Activated T-cell treated with anti-CD3 and anti-CD28 coated beads, Interleukin-2, amount 50 U/mL, for 4 hours (primary cell): ENCODE results near the gene CLDN5. TPM values are rescaled to one million over a fixed set of nuclear protein-coding genes. Genes with fewer than 3 reads are reported as not detected.

Experiments used
- ATAC-seq, 2 donors: fragments of 200-7000 bp; cut with Tn5 transposase; one replicate each; pipeline ENCODE4 v1.10.0; 2021
- DNase-seq: peaks from one replicate; pipeline ENCODE4 v3.0.0-alpha.2; 2020
- H3K27me3 Mint-ChIP-seq: one replicate; pipeline ENCODE4 v1.8.0; 2021; ENCODE audit warnings: low read depth, mixed read lengths
- H3K36me3 Mint-ChIP-seq: one replicate; pipeline ENCODE4 v1.8.0; 2022; ENCODE audit warnings: mixed read lengths; ENCODE audit not compliant: insufficient read depth
- H3K4me1 Mint-ChIP-seq: one replicate; pipeline ENCODE4 v1.8.0; 2021; ENCODE audit warnings: low read depth, mixed read lengths
- H3K4me3 Mint-ChIP-seq: one replicate; pipeline ENCODE4 v1.8.0; 2021; ENCODE audit warnings: mild to moderate bottlenecking, moderate library complexity, mixed read lengths
- H3K9me3 Mint-ChIP-seq: one replicate; pipeline ENCODE4 v1.8.0; 2021; ENCODE audit warnings: mixed read lengths
- total RNA-seq, 3 donors: library from RNA; stranded (reverse); gene quantifications; one replicate each; pipeline ENCODE4 v1.2.1, GENCODE V29; 2021

Gene CLDN5
- total RNA-seq, 3 donors from 2014 or later, result 0.24 to 0.38 (median 0.28) TPM

DNA sequence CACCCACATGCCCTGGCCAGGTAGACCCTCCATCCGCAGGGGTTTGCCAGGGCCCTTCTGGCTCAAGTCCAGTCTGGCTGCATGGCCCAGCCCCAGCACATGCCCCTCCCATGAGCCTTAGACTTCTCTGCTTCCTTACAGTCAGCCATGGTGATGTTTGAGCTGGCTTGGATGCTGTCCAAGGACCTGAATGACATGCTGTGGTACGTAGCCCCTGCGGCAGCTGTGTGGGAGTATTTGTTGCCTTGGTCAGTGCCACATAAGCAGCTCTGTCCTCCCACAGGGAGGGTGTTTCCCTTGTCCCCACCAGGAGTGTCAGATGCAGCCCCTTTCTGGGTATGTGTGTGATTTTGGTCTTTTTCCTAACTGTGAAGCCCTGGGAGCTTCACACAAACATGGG lies 27.0 kb downstream of the CLDN5 start:
- Mint-ChIP-seq H3K9me3 (no peaks in the 10 kb centered on the region), H3K36me3 (no peaks in the 10 kb centered on the region), H3K4me1 (peaks cover 12% of the 10 kb centered on the region), H3K4me3 (no peak overlapping the region), H3K27me3 (no peaks in the 10 kb centered on the region)
- no peak for DNase-seq
- ATAC-seq, result no peak

DNA sequence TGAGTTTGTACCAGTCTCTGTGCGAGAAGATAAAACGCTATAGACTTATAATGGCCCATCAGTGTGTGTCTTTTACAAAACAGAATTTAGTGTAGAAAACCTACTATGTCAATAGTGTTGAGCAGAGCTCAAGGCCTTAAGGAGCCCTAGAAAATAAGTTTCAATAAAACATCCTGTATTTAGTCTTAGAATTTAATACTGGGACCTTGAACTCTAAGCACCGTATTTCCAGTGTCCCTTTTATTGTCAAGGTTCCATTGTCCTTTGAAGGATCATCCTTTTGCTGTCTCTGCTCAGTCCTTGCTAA lies 27.9 kb downstream of the CLDN5 start:
- Mint-ChIP-seq H3K4me3 (no peak overlapping the region), H3K36me3 (no peaks in the 10 kb centered on the region), H3K4me1 (peaks cover 12% of the 10 kb centered on the region), H3K27me3 (no peaks in the 10 kb centered on the region), H3K9me3 (no peaks in the 10 kb centered on the region)
- ATAC-seq, result no peak
- no peak for DNase-seq

DNA sequence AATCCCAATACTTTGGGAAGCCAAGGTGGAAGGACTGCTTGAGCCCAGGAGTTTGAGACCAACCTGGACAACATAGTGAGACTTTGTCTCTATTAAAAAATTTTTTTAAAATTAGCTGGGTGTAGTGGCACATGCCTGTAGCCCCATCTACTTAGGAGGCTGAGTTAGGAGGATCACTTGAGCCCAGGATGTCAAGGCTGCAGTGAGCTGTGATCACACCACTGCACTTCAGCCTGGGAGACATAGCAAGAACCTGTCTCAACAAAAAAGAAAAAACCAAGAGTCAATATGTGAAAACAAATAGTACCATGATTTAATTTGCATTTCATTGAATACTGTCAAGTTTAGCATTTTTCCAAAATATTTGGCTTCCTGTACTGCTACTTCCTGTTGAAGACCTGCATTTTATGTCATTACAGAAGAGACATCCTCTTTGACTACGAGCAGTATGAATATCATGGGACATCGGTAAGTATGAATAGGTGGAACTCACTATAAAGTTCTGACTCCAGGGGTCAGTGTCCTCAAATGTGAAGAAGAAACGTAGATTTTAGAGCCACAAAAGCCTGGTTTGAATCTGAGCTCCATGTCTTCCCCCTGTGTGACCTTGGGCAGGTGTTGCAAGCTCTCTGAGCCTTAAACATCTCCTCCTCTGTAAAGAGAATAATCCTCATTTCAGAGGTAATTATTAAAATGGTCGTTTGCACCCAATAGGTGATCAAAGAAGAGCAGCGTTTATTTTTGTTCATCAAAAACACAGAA lies 28.5 kb downstream of the CLDN5 start:
- H3K36me3 Mint-ChIP-seq, result no peaks in the 10 kb centered on the region
- no peak overlapping the region for H3K4me3 Mint-ChIP-seq
- ATAC-seq, result no peak

DNA sequence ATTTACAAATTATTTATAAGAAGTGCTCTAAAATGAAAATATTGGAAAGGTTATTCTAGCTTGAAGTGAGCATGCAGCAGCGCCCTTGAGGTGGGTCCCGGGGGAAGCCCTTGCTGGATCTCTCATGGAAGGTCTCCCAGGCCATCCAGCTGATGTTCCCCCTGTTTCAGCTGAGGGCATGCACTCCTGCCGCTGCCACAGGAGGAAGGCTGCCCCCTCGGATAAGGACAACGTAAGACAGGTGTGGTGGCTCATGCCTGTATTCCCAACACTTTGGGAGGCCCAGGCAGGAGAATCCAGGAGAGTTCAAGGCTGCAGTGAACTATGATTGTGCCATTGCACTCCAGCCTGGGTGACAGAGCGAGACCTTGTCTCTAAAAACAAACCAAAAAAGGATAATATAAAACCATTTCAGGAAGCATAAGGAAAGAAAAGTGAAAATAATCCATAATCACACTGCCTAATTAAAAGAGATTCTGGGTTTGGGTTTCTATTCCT lies 29.5 kb downstream of the CLDN5 start:
- H3K4me1 Mint-ChIP-seq, result peaks cover 12% of the 10 kb centered on the region
- H3K27me3 Mint-ChIP-seq, result no peaks in the 10 kb centered on the region
- no peak for ATAC-seq
- H3K9me3 Mint-ChIP-seq, result no peaks in the 10 kb centered on the region
- H3K36me3 Mint-ChIP-seq, result no peaks in the 10 kb centered on the region
- H3K4me3 Mint-ChIP-seq, result no peak overlapping the region
- no peak for DNase-seq

More for the DNA sequence above, 28.5 kb downstream of the CLDN5 start:
- Mint-ChIP-seq H3K27me3 (no peaks in the 10 kb centered on the region), H3K4me1 (peaks cover 12% of the 10 kb centered on the region), H3K9me3 (no peaks in the 10 kb centered on the region)
- no peak for DNase-seq

DNA sequence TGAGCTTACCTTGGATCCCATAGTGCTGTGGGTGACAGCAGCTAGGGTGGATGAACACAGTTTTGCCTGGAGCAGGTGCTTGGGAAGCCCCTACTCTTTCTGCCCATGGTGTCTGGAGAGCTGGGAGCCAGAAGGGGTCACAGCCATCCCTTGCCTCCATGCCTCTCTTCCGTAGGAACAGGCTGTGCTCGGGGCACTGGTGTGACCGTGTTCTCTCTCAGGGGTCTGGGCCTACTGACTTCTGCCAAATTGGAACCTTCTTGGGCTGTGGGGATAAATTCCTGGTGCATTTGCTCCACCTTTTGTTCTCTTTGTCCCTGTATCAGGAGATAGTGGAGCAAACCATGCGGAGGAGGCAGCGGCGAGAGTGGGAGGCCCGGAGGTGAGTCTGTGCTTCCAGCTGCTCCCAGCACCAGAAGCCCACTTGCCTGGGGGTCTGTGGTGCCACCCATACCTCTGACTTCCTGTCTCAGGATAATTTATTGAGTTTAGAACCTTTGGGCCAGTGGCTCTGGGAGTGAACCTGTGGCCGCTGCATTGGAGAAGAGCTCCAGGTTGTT lies 30.1 kb downstream of the CLDN5 start:
- Mint-ChIP-seq H3K4me1 (peaks cover 12% of the 10 kb centered on the region), H3K9me3 (no peaks in the 10 kb centered on the region), H3K4me3 (no peak overlapping the region), H3K27me3 (no peaks in the 10 kb centered on the region), H3K36me3 (no peaks in the 10 kb centered on the region)
- no peak for DNase-seq
- ATAC-seq, result no peak

DNA sequence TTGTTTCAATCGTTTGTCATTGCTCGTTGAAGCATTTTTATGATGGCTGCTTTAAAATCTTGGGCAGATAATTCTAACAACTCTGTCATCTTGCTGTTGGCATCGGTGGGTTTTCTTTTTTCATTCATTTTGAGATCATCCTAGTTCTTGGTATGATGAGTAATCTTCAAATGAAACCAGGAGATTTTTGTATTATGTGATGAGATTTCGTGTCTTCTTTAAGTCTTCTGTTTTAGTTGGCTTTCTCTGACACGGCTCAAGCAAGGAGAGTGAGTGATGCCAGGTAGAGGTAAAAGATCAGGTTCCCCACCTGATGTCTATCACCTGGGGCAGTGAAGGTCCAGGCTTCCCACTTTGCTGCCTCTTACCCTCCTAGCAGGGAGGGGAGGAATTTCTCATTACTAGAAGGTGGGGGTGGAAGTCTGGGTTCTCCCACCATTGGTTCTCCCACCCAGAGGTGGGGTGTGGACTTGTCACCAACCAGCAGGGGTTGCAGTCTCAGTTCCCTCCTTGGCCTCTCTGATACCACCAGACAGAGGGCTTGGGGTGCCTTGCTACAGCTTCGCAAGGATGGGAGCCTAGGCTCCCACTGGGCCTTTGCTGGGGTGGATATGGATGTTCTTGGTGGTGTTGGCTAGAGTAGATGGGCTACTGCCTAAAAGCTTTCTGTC lies 31.6 kb downstream of the CLDN5 start:
- peaks cover 12% of the 10 kb centered on the region for H3K4me1 Mint-ChIP-seq
- no peak overlapping the region for H3K4me3 Mint-ChIP-seq
- no peaks in the 10 kb centered on the region for H3K9me3 Mint-ChIP-seq
- H3K36me3 Mint-ChIP-seq, result no peaks in the 10 kb centered on the region
- H3K27me3 Mint-ChIP-seq, result no peaks in the 10 kb centered on the region
- ATAC-seq, result peak in 1 of 2 donors; percentile 38
- DNase-seq, result no peak

DNA sequence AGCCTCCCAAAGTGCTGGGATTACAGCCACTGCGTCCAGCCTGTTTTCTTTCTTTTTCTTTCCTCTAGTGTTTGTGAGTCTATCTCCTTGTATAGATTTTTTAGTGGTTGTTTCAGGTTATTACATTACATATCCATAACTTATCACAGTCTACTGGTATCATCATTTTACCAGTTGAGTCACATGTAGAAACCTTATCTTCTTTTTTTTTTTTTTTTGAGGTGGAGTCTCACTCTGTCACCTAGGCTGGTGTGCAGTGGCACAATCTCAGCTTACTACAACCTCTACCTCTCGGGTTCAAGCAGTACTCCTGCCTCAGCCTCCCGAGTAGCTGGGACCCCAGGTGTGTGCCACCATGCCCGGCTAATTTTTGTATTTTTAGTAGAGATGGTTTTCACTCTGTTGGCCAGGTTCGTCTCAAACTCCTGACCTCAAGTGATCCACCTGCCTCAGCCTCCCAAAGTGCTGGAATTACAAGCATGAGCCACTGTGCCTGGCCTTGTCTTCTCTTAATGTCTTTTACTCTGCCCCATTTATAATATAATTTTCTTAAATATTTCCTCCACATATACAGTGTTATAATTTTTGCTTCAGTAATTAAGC lies 33.5 kb downstream of the CLDN5 start:
- no peaks in the 10 kb centered on the region for H3K9me3 Mint-ChIP-seq
- ATAC-seq, result peak in 1 of 2 donors; percentile 57
- no peaks in the 10 kb centered on the region for H3K27me3 Mint-ChIP-seq
- DNase-seq, result no peak
- H3K4me1 Mint-ChIP-seq, result peaks cover 6% of the 10 kb centered on the region
- H3K4me3 Mint-ChIP-seq, result no peak overlapping the region
- H3K36me3 Mint-ChIP-seq, result no peaks in the 10 kb centered on the region

DNA sequence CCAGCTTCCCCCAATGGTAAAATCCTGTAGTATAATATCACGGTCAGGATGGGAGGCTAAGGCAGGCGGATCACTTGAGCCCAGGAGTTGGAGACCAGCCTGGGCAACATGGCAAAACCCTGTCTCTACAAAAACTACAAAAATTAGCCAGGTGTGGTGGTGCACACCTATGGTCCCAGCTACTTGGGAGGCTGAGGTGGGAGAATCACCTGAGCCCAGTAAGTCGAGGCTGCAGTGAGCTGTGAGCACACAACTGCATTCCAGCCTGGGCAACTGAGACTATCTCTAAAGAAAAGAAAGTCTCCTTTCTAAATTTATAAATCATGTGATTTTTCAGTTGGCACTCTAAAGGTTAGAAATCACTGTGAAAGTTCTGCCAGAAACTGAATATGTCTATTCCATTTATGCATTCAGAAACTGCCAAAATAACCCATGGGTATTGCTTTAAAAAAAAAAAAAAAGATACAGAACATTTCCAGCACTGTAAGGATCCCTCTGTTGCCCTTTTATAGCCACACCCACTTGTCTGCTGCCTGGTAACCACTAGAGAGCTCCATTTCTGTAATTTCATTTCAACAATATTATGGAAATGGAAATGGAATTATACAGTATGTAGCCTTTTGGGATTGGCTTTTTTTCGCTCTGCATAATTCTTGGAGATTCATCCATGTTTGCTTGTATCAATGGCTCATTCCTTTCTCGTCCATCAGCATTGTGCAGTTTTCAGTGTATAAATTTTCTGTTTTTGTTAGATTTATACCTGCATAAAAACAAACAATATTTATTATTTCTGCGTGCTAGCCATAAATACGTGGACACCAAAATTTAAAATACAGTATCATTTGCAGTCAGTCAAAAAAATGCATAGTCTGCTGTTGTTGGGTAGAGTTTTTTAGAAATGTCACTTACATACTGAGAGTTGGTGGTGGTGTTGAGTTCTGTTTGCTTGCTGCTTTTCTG lies 35.0 kb downstream of the CLDN5 start:
- H3K27me3 Mint-ChIP-seq, result no peaks in the 10 kb centered on the region
- DNase-seq, result no peak
- H3K4me3 Mint-ChIP-seq, result no peak overlapping the region
- H3K9me3 Mint-ChIP-seq, result no peaks in the 10 kb centered on the region
- ATAC-seq, result no peak
- peaks cover 4% of the 10 kb centered on the region for H3K4me1 Mint-ChIP-seq
- H3K36me3 Mint-ChIP-seq, result peaks cover 8% of the 10 kb centered on the region

DNA sequence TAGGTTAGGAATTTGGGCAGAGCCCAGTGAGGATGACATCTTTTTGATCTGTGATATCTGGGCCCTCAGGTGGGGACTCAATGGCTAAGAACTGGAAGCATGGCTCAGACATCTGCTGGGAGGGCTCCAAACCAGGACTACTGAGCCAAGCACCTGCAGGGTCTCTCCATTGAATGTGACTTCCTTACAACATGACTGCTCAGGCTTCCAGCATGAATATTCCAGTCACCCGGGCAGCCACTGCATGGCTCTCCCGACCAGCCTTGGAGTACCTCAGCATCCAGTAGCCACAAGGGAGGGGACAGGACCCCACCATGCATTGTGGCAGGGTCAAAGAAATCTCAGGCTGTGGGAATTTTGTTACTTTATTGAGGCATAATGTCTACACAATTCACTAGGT lies 35.9 kb downstream of the CLDN5 start:
- Mint-ChIP-seq H3K36me3 (peaks cover 12% of the 10 kb centered on the region), H3K27me3 (no peaks in the 10 kb centered on the region), H3K4me3 (no peak overlapping the region), H3K4me1 (peaks cover 4% of the 10 kb centered on the region), H3K9me3 (no peaks in the 10 kb centered on the region)
- DNase-seq (no peak), ATAC-seq (no peak)

DNA sequence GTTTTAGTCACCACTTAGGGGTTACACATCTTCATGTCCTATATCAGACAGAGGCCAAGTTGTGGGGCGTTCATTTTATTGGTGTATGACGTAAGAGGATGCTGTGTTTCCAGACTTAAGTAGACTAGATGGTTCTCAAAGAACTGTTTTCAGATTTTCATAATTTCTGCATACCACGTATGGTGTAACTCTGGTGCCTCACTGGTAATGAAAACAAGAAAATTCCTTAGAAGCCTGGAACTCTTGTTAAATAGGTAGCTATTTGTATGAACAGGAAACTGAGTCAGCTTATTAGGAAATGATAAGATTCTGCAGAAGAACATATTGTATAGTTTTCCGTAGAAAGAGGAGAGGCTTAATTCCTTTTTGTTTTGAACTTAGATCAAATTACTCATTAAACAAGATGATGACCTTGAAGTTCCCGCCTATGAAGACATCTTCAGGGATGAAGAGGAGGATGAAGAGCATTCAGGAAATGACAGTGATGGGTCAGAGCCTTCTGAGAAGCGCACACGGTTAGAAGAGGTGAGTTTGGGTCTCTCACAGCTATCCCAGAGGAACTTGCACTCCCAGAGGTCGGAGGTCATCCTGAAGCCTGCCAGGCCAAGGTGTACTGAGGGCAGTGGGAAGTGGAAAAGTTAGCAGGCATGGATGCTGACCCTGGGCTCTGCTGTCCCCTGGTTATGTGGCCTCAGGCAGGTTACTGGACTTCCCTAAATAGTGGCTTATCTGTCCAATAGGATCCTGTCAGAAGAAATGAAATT lies 40.5 kb downstream of the CLDN5 start:
- no peaks in the 10 kb centered on the region for H3K27me3 Mint-ChIP-seq
- H3K4me1 Mint-ChIP-seq, result peaks cover 2% of the 10 kb centered on the region
- ATAC-seq (no peak), DNase-seq (no peak)
- no peaks in the 10 kb centered on the region for H3K9me3 Mint-ChIP-seq
- no peak overlapping the region for H3K4me3 Mint-ChIP-seq
- peaks cover 12% of the 10 kb centered on the region for H3K36me3 Mint-ChIP-seq

DNA sequence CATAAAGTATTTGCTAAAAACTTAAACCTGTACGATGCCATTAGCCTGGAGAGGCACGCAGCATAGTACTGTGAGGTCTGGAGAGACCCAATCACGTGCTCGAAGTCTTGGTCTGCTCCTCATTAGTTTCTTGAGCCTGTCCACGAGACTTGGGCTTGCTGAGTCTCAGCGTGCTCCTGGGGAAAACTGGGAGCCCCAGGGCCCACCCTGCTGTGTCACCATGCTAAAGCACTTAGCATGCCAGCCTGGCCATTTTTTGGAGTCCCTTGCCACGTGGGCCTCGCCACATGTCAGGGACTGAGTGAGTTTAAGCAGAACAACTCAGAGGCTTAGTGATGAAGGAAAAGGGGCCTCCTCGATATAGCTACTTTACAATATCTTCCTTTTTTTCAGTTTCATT lies 41.9 kb downstream of the CLDN5 start:
- no peak for DNase-seq
- Mint-ChIP-seq H3K4me3 (no peak overlapping the region), H3K36me3 (peaks cover 12% of the 10 kb centered on the region), H3K4me1 (peaks cover 11% of the 10 kb centered on the region), H3K27me3 (no peaks in the 10 kb centered on the region), H3K9me3 (no peaks in the 10 kb centered on the region)
- no peak for ATAC-seq

DNA sequence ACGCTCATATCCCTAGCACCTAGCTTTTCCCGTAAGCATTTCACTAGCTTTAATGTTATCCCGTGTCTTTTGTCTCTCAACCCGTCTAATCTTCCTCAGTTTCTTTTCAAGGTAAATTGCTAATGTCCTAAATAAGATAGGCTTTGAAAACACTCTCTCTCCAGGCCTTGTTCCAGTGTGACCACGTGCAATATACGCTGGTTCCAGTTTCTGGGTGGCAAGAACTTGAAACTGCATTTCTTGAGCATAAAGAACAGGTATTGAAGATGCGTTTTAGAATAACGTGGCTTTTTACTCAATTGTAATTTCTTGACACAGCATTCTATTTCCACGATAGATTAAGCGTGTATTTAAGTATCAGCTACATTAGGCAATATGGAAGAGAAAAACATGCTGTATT lies 43.4 kb downstream of the CLDN5 start:
- H3K4me3 Mint-ChIP-seq, result peak overlapping the region; percentile 99
- H3K9me3 Mint-ChIP-seq, result no peaks in the 10 kb centered on the region
- DNase-seq (no peak), ATAC-seq (no peak)
- peaks cover 12% of the 10 kb centered on the region for H3K36me3 Mint-ChIP-seq
- H3K27me3 Mint-ChIP-seq, result no peaks in the 10 kb centered on the region
- H3K4me1 Mint-ChIP-seq, result peaks cover 21% of the 10 kb centered on the region

DNA sequence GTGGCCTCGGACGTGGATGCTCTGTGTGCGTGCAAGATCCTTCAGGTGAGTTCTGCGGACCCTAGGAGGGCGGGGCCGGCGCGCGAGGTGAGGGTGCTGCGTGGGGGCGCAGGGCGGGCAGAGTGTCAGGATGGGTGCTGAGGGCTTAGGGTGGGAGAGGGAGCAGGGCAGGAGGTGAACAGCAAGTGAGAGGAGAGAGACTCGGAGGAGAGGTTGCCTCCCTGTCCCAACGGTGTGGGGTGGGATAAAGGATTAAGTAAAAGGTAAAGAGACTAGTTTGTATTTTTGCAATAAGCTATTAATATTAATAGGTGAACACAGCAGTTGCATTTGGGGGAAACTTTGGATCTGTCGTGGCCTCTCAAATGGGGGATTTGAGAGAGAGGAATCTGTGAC lies 44.0 kb downstream of the CLDN5 start:
- ATAC-seq, result peak; percentile 3 to 5
- Mint-ChIP-seq H3K9me3 (no peaks in the 10 kb centered on the region), H3K4me3 (peak overlapping the region; percentile 99), H3K36me3 (peaks cover 13% of the 10 kb centered on the region), H3K4me1 (peaks cover 27% of the 10 kb centered on the region), H3K27me3 (no peaks in the 10 kb centered on the region)
- DNase-seq, result no peak
